Tibial nerve (tissue), 4 donors: ENCODE results near the gene GAB3.

Experiments used
- EP300 ChIP-seq, 2 donors: sonication (generic); formaldehyde crosslinking; IDR thresholded peaks; one replicate each; pipeline ENCODE4 v1.6.1; 2017; ENCODE audit warnings: antibody characterized with exemption in 2 of 2, mild to moderate bottlenecking in 1 of 2
- POLR2A ChIP-seq, 2 donors: fragments of 450-650 bp; IDR thresholded peaks; one replicate each; pipeline ENCODE4 v1.6.1; 2017; ENCODE audit warnings: antibody characterized with exemption in 2 of 2, mild to moderate bottlenecking in 2 of 2, moderate library complexity in 2 of 2
- TF ChIP-seq, protein P1 (sequence below), 5 experiments: fragments of 200-600 bp in 3 of 5; fragments of 450-650 bp in 2 of 5; sonication (generic) in 3 of 5; IDR thresholded peaks; one replicate each; pipeline ENCODE4 v1.5.1; 2016 to 2019; ENCODE audit warnings: antibody characterized with exemption in 5 of 5, mild to moderate bottlenecking in 3 of 5, moderate library complexity in 2 of 5

DNA sequence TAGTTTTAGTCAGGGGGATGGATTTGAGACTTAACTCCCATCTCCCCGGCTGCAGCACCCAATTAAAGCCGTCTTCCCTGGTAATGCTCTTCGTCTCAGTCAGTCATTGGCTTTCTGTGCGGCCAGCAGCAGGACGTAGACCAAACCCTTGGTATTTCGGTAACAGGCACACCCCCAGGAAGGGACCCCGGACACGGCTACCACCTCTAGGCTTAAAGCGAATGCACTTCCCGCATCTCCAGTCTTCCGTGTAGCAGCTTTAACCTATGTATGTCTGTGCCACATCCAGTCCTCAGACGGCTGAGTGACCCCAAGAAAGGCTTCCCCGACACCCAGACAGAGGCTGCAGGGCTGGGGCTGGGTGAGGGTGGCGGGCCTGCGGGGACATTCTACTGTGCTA is 96.0 kb downstream of the GAB3 start:
- no peak for TF ChIP-seq EP300 (IDR thresholded peaks at IDR 0.05)
- no peak for TF ChIP-seq POLR2A (IDR thresholded peaks at IDR 0.05)
- TF ChIP-seq, protein P1, sequence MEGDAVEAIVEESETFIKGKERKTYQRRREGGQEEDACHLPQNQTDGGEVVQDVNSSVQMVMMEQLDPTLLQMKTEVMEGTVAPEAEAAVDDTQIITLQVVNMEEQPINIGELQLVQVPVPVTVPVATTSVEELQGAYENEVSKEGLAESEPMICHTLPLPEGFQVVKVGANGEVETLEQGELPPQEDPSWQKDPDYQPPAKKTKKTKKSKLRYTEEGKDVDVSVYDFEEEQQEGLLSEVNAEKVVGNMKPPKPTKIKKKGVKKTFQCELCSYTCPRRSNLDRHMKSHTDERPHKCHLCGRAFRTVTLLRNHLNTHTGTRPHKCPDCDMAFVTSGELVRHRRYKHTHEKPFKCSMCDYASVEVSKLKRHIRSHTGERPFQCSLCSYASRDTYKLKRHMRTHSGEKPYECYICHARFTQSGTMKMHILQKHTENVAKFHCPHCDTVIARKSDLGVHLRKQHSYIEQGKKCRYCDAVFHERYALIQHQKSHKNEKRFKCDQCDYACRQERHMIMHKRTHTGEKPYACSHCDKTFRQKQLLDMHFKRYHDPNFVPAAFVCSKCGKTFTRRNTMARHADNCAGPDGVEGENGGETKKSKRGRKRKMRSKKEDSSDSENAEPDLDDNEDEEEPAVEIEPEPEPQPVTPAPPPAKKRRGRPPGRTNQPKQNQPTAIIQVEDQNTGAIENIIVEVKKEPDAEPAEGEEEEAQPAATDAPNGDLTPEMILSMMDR (IDR thresholded peaks at IDR 0.05): no peak
